IPS-15b (cell line): ENCODE data around the gene PPP1R3F.
A peak's percentile ranks its signal among the peaks of the same experiment; 100 is the strongest.

ENCODE experiments used
- H3K27me3 ChIP-seq: one replicate; pipeline ENCODE4 v1.6.1; 2013; ENCODE audit warnings: low read length; ENCODE audit not compliant: control insufficient read depth, insufficient read depth
- H3K36me3 ChIP-seq: one replicate; pipeline ENCODE4 v1.6.1; 2013; ENCODE audit warnings: low read length; ENCODE audit not compliant: control insufficient read depth, insufficient read depth
- H3K4me1 ChIP-seq: one replicate; pipeline ENCODE4 v1.6.1; 2013; ENCODE audit warnings: mild to moderate bottlenecking, low read length; ENCODE audit not compliant: control insufficient read depth, insufficient read depth
- H3K4me3 ChIP-seq: one replicate; pipeline ENCODE4 v1.5.1; 2013; ENCODE audit warnings: low read depth, low read length
- H3K9ac ChIP-seq: one replicate; pipeline ENCODE4 v1.6.1; 2013; ENCODE audit warnings: low read depth, mild to moderate bottlenecking, low read length
- H3K9me3 ChIP-seq: one replicate; pipeline ENCODE4 v1.6.1; 2013; ENCODE audit warnings: mild to moderate bottlenecking, low read length; ENCODE audit not compliant: control insufficient read depth, insufficient read depth

PPP1R3F gene

GRCh38 chrX:49269767-49270248 lies at the start of gene PPP1R3F:
TSS of gene PPP1R3F (plus strand) at chrX:49269793. CDS start at chrX:49269870, 77 bp downstream.
- Histone ChIP-seq H3K4me3 (peak within 1 kb of the TSS; percentile 84), H3K4me1 (peaks cover 5% of the 10 kb centered on the region), H3K9ac (peak within 1 kb of the TSS; percentile 51), H3K36me3 (no peaks in the 10 kb centered on the region), H3K9me3 (no peaks in the 10 kb centered on the region), H3K27me3 (no peaks in the 10 kb centered on the region)

- no peak overlapping the region for H3K9ac ChIP-seq
- no peaks in the 10 kb centered on the region for H3K9me3 ChIP-seq
- no peaks in the 10 kb centered on the region for H3K4me1 ChIP-seq
- no peaks in the 10 kb centered on the region for H3K36me3 ChIP-seq
- peaks cover 2% of the 10 kb centered on the region for H3K27me3 ChIP-seq
- H3K4me3 ChIP-seq = no peak overlapping the region
These were observed 49.5 kb upstream of the PPP1R3F start for GRCh38 chrX:49220100-49220499.

GRCh38 chrX:49221868-49222267 lies 47.7 kb upstream of the PPP1R3F start:
- peaks cover 2% of the 10 kb centered on the region for H3K27me3 ChIP-seq
- no peaks in the 10 kb centered on the region for H3K9me3 ChIP-seq
- no peak overlapping the region for H3K4me3 ChIP-seq
- no peaks in the 10 kb centered on the region for H3K4me1 ChIP-seq
- no peak overlapping the region for H3K9ac ChIP-seq
- H3K36me3 ChIP-seq = no peaks in the 10 kb centered on the region

- Histone ChIP-seq H3K27me3 (peaks cover 2% of the 10 kb centered on the region), H3K9ac (no peak overlapping the region), H3K36me3 (no peaks in the 10 kb centered on the region), H3K4me1 (no peaks in the 10 kb centered on the region), H3K9me3 (peaks cover 3% of the 10 kb centered on the region), H3K4me3 (no peak overlapping the region)
These were observed 43.7 kb upstream of the PPP1R3F start for GRCh38 chrX:49225858-49226257.

- Histone ChIP-seq H3K4me1 (no peaks in the 10 kb centered on the region), H3K9ac (no peak overlapping the region), H3K4me3 (no peak overlapping the region), H3K9me3 (peaks cover 3% of the 10 kb centered on the region), H3K27me3 (peaks cover 2% of the 10 kb centered on the region), H3K36me3 (no peaks in the 10 kb centered on the region)
These were observed 42.6 kb upstream of the PPP1R3F start for GRCh38 chrX:49226946-49227345.

GRCh38 chrX:49227726-49228125 lies 41.9 kb upstream of the PPP1R3F start:
- Histone ChIP-seq H3K4me1 (no peaks in the 10 kb centered on the region), H3K27me3 (peaks cover 2% of the 10 kb centered on the region)

GRCh38 chrX:49228185-49228584 lies 41.4 kb upstream of the PPP1R3F start:
- Histone ChIP-seq H3K4me1 (no peaks in the 10 kb centered on the region), H3K9me3 (peaks cover 3% of the 10 kb centered on the region), H3K9ac (no peak overlapping the region), H3K36me3 (no peaks in the 10 kb centered on the region), H3K4me3 (no peak overlapping the region), H3K27me3 (peaks cover 2% of the 10 kb centered on the region)

More at GRCh38 chrX:49227726-49228125, 41.9 kb upstream of the PPP1R3F start:
- Histone ChIP-seq H3K36me3 (no peaks in the 10 kb centered on the region), H3K9me3 (peaks cover 3% of the 10 kb centered on the region), H3K9ac (no peak overlapping the region), H3K4me3 (no peak overlapping the region)

- no peak overlapping the region for H3K9ac ChIP-seq
- H3K4me3 ChIP-seq = peak overlapping the region; percentile 62
- no peaks in the 10 kb centered on the region for H3K36me3 ChIP-seq
These were observed 38.9 kb upstream of the PPP1R3F start for GRCh38 chrX:49230500-49231232.

GRCh38 chrX:49231333-49232000 lies 38.1 kb upstream of the PPP1R3F start:
- Histone ChIP-seq H3K27me3 (no peaks in the 10 kb centered on the region), H3K9me3 (peaks cover 3% of the 10 kb centered on the region), H3K4me3 (peak overlapping the region; percentile 62), H3K9ac (no peak overlapping the region), H3K4me1 (no peaks in the 10 kb centered on the region), H3K36me3 (no peaks in the 10 kb centered on the region)

More at GRCh38 chrX:49230500-49231232, 38.9 kb upstream of the PPP1R3F start:
- Histone ChIP-seq H3K27me3 (no peaks in the 10 kb centered on the region), H3K4me1 (no peaks in the 10 kb centered on the region), H3K9me3 (peaks cover 3% of the 10 kb centered on the region)

GRCh38 chrX:49232525-49232924 lies 37.1 kb upstream of the PPP1R3F start:
- H3K9ac ChIP-seq = no peak overlapping the region
- H3K9me3 ChIP-seq = peaks cover 3% of the 10 kb centered on the region
- no peaks in the 10 kb centered on the region for H3K27me3 ChIP-seq
- no peak overlapping the region for H3K4me3 ChIP-seq
- H3K36me3 ChIP-seq = no peaks in the 10 kb centered on the region
- no peaks in the 10 kb centered on the region for H3K4me1 ChIP-seq

GRCh38 chrX:49233176-49233575 lies 36.4 kb upstream of the PPP1R3F start, which contains the start of gene CACNA1F:
TSS of gene CACNA1F (minus strand) at chrX:49233340. CDS start at chrX:49233309, 31 bp downstream.
- Histone ChIP-seq H3K36me3 (no peaks in the 10 kb centered on the region), H3K4me1 (no peaks in the 10 kb centered on the region), H3K9me3 (no peaks in the 10 kb centered on the region), H3K9ac (no peak within 1 kb of the TSS), H3K4me3 (no peak within 1 kb of the TSS), H3K27me3 (no peaks in the 10 kb centered on the region)
